NAMALWA (cell line): ENCODE results near the gene HDAC4.

Source experiments
- DNase-seq: peaks from one replicate; pipeline ENCODE4 v3.0.0-alpha.2; 2015; ENCODE audit warnings: low spot score

Gene HDAC4

DNA sequence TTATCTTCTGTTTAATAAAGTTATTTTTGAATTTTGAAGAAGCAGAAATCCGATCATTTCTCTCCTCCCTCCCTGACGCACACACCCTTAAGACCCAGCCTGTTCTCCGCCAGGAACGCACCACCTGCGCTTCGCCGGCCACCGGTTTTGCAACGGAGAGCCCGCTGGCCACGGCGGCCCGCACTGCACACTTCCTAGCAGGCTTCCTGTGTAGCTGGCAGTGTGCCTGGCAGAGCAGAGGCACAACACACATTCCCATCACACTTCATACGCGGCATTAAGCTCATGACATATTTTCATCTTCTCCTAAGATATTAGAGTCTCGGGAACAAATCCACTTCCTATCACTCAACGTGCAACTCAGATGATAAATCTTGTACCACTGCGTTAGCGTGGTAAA lies 148.0 kb downstream of the HDAC4 start:
- DNase-seq: peak; percentile 12

GRCh38 chr2:239252393-239252792 lies 148.4 kb downstream of the HDAC4 start:
- DNase-seq: no peak

DNA sequence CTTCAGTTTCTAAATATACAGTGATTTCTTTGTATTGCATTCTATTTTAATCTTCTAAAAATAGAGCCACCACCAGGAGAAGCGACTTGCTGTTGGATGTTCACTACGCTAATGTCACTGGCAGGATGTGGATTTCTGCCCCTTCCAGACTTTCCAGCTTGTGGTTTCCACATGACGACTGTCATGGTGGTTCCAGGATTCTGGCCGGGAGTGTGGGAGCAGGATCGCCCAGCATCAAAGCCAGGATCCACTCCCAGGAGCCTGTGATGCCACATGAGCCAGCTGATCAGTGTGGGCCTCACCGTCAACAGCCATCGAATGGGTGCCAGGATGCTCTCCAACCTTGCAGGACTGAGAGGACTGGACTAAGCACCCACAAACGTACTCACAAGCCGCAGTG lies 148.8 kb downstream of the HDAC4 start:
- DNase-seq: no peak

- DNase-seq: no peak
These were observed 150.4 kb downstream of the HDAC4 start for GRCh38 chr2:239250216-239251081.

- no peak for DNase-seq
These were observed 151.0 kb downstream of the HDAC4 start for GRCh38 chr2:239249776-239250175.

GRCh38 chr2:239249048-239249447 lies 151.8 kb downstream of the HDAC4 start:
- DNase-seq: no peak

DNA sequence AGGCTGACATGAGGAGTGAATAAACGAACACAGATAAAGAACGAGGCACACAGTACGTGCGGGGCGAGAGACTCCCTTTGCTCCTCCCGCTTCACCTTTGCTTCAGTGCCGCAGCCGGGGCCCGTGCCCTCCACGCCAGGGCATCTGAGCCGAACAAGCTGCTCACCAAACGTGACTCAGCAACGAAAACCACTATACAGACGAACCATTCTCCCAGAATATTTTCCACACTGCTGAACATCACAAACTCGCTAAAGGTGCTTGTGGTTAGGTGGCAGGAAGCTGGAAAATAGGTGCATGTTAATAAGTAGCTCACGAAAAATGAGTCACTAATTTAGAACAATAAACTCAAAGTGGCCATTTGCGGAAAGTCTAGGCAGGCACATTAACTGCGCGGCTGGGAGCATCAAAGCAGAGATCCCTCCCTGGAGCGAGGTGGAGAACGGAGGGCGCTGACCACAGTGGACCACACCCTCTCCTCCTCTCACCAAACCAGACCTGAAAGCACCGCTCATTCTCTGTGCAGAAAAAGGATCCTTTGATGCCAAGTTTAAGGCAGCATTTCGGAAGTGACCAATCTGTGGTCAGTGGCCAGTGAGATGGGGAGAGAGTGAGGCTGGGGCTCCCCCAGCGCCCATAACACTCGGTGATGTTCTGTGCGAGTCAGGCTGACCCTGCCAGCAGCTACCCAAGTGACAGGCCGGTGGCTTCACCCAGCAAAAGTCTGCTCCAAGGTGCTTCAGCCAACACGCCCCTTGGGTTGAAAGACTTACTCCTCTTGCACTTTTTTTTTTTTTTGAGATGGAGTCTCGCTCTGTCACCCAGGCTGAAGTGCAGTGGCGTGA lies 153.2 kb downstream of the HDAC4 start:
- DNase-seq: no peak

DNA sequence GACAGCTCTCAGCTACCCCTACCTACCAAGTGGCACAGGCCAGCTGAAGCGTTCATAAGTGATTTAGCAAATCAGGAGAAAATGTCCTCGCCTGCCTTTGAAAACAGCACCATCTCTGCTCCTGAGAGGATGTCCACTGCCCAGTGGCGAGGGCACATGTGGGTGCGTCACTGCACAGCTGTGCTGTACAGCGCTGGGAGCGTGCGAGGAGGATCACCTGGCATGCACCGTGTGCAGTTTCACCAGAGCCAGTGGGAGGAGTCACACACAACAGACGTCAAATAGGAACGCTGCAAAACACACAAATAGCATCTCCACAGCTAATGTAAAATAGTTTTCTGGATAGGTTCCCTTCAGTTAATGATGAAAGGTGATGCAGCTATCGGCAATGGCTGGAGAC lies 154.1 kb downstream of the HDAC4 start:
- no peak for DNase-seq

DNA sequence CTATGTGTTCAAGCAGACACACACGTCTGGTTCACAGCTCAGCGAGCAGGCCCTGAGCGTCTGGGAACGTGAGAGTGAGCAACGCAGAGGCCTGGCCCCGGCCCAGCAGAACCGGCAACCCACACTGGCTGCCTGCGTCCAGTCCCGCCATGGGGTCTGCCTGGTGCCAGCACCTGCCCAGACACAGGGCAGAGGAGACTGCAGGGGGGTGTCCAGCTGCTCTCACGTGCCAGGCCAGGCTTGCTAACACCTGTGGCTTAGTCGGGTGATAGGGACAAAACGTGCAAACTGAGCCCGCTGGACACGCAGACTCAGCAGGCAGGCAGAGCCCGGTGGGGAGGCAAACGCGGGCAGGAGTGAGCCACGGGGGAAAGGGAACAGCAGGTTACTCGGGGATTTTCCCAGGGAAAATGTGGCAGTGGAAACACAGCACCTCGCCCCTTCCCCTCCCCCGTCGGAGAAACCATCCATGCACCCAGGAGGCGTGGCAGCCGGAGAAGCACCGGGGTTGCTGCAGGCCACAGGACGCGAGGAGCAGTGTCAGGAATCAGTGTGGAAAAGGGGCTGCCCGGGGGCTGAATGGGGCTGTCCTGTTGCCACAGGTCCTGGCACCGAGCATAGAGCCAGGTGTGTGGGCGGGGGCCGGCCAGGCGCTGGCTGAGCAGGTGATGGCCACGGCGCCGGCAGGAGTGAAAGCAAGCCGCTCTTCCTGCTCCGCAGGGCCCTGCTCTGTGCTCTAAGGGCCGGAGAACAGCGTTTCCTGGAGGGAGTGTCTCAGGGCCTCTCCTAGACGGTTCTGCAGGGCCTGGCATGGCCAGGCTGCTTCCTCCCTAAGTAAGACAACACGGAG lies 154.7 kb downstream of the HDAC4 start:
- no peak for DNase-seq

GRCh38 chr2:239245107-239245506 lies 155.7 kb downstream of the HDAC4 start:
- DNase-seq: no peak

DNA sequence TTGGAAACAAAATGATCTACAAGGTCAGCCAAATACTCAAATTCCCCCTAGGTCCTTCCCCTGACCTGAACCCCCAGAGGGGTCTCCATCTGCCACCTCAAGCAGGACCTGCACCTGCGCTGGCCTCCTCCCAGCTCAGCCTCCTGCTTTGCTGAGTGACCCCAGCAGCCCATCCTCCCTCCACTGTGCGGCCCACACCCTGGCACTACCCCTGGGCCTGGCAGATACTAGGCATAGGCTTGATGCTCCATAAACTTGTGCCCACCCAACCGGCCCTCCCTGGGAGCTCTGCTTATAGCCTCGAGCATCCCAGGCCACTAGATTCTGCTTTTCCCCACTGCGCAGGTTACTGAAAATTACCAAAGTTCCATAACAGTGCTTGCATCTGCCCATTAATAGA lies 156.2 kb downstream of the HDAC4 start:
- no peak for DNase-seq

- no peak for DNase-seq
These were observed 159.3 kb downstream of the HDAC4 start for GRCh38 chr2:239241431-239241960.

DNA sequence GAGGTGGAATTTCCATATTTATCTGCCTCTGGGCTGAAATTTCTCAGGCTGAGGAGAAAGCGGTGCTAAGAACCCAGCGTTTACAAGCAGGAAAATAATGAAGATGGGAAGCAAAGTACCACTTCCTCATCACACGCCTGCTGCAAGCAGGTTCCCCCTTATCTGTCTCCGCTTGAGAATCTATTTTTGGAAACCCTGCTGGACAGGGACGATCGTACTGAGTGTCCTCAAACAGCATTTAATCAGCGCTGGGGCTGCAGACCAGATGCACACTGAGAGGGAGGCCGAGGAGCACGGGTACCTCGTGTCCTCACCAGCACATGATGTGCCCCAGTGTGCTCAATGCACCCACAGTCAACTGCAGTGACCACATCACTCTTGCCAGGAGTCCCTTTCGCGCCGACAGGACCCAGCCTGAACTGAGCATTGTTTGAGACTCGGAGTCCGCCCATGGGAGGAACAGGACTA lies 160.4 kb downstream of the HDAC4 start:
- DNase-seq: no peak

- DNase-seq: no peak
These were observed 161.0 kb downstream of the HDAC4 start for GRCh38 chr2:239239607-239240413.

DNA sequence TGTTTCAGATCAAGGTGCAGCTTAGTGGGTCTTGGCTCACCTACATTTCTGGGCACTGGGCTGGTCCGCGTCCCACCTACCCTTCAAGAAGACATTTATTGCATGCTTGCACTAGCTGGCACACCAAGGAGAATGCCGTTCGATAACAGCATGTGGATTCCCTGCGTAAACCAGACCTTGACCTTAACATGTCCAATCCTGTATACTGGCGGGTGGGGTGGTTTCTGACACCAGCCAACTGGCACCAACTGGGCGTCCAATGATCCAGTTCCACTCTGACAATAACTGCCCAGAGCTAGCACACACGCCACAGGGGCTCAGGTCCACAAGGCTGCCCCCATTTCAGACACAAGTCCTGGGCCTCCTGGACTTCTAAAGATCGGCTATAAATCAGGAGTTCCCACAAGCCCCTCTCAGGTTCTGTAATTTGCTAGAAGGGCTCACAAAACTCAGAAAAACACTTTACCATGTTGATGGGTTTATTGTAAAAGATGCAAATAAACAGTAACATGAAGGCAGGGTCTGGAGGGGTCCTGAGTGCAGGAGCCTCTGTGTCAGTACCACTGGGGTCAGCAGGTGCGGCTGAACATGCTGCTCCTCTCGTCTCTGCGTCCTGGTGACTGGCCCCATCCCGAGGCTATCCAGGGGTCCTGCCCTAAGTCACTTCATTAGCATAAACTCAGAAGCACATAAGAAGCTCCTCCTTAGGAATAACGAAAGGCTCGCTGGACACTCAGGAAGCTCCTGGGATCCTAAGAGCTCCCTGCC lies 161.8 kb downstream of the HDAC4 start:
- no peak for DNase-seq

GRCh38 chr2:239238381-239238780 lies 162.4 kb downstream of the HDAC4 start:
- no peak for DNase-seq

DNA sequence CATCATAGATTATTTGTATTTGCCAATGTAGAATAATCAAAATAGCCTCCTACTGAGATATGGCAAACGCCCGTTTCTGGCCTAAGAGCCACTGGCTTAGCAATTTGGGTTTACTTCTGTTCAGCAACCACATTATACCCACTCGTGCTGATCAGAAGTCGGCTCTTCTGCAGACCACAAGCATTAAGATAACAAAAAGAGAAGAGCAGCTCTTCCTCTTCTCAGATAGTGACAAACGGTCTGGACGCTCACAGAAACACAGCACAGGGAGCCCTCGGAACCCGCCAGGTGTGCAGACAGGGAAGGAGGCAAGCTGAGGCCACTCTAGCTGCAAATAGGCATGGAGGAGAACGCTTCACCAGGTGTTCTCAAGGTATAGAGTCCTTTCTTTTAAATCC lies 164.0 kb downstream of the HDAC4 start:
- no peak for DNase-seq

- DNase-seq: no peak
These were observed 164.6 kb downstream of the HDAC4 start for GRCh38 chr2:239236043-239236807.

DNA sequence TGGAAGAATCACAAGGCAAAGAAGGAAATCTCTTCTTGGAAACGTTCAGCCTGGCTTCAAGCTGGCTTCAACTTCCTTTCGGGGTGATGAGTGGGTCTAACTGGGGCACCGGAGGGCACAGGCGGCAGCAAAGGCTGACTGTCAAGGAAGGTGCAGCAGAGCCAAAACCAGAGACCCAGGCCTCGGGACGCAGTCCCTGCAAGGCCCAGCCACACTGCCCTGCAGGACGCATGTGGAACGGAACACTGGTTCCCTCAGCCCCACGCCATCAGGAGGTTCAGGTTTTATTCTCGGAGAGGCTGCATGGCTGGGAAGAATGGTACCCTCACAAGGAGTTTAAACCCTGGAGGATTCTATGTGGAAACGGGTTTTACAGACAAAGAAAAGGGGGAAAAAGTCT lies 165.5 kb downstream of the HDAC4 start:
- no peak for DNase-seq
